Activated CD8-positive, alpha-beta memory T cell treated with anti-CD3 and anti-CD28 coated beads for 24 hours (primary cell): ENCODE measurements around the gene ART1.
"Not testable (repeated sequence)": the region's sequence is repeated elsewhere in the genome, so short reads cannot be mapped to it uniquely, and the experiment has no call there.

Experiments
- DNase-seq: peaks from one replicate; pipeline ENCODE4 v3.0.0-alpha.2; 2020

ART1 gene, protein sequence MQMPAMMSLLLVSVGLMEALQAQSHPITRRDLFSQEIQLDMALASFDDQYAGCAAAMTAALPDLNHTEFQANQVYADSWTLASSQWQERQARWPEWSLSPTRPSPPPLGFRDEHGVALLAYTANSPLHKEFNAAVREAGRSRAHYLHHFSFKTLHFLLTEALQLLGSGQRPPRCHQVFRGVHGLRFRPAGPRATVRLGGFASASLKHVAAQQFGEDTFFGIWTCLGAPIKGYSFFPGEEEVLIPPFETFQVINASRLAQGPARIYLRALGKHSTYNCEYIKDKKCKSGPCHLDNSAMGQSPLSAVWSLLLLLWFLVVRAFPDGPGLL

DNA sequence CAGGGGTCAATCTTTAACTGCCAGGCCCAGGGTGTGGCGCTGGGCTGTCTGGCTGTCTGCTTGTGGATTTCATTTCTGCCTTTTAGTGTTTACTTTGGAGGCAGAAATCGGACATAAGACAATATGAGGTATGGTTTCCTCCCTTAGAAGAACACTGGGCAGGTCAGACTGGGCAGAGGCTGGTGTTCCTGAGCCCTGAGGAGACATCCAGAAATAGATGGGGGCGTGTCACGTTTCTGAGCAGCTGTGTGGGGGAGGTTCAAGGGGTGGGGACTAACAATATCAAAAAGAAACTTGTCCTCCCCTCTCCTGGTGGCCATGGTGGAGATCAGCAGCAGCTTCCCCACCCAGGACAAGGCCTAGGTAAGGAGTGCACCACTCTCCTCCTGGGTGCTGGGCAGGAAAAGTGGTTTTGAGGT lies at the start of gene ART1:
Gene ART1, plus strand, starts transcription at position 312 of the 419 bp plus-strand sequence. CDS start 14,086 bp downstream, outside the sequence.
- DNase-seq = no peak

DNA sequence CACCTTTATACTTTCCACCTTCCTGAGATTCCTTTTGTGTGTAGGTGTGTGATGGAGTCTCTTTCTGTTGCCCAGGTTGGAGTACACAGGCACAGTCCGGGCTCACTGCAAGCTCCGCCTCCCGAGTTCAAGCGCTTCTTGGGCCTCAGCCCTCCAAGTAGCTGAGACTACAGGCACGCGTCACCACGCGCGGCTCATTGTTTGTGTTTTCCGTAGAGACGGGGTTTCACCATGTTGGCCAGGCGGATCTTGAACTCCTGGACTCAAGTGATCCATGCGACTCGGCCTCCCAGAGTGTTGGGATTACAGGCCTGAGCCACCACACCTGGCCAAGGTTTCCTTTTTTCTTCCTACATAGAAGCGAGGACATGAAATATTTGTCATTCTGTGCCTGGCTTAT lies 47.2 kb upstream of the ART1 start:
- DNase-seq = not testable (repeated sequence)

DNA sequence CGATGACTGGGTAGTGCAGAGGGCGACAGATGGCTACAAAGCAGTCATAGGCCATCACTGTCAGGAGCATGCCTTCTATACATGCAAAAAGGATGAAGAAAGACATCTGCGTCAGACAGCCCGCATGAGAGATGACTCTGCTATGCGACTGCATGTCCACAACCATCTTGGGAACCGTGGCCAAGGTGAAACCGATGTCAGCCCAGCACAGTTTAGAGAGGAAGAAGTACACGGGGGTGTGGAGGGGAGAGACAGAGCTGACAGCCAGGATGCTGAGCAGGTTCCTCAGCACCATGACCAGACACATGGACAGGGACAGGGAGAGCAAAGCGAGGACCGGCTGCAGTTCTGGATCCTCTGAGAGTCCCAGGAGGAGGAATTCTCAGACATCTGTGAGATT lies 44.7 kb upstream of the ART1 start:
- not testable (repeated sequence) for DNase-seq

DNA sequence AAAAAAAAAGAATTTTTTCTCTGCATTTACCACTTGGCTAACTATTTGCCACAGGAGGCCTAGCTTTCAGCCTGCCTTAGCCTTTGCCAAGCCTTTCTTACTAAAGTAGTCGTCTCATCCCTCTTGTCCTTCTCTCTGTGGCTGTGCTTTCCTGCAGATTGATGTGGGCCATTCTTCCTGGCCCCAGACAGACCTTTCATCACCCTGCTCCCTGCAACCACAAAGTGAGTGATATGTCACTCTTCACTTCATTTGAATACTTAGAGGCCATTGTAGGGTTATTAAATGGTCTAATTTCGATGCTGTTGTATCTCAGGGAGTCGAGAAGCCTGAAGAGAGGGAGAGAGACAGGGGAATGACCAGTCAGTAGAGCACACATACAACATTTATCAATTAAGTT lies 40.8 kb upstream of the ART1 start:
- no peak for DNase-seq

DNA sequence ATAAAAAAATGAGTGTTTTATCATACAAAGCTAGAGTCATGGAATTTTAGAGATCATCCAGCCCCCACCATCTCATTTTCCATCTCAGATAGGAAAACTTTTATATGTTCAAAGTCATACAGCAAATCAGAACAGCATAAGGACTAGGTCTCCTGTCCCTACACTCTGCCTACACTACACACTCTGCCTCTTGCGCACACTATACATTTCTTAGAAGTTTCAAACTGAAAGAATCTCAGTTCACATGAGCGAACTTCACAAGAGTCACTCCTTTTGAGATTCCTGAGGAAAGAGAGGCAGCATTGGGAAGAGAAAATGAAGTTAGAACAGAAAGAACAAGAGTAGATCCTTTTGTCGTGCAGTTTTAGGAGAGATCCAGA lies 39.7 kb upstream of the ART1 start:
- no peak for DNase-seq

DNA sequence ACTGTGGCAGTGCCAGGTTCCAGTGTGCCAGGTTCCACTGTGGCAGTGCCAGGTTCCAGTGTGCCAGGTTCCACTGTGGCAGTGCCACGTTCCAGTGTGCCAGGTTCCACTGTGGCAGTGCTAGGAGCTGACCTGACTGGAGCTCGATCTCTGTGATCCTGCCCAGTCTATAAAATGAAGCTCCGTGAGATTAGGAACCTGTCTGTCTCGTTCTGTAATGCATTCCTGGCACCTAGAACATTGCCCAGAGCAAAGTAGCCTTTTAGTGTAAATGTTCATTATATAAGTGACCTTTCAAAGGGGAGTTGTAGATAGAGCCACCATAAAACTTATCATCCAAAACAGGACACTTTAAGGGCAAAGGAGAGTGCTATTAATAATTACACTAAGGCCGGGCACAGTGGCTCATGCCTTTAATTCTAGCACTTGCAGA lies 39.1 kb upstream of the ART1 start:
- DNase-seq = no peak

DNA sequence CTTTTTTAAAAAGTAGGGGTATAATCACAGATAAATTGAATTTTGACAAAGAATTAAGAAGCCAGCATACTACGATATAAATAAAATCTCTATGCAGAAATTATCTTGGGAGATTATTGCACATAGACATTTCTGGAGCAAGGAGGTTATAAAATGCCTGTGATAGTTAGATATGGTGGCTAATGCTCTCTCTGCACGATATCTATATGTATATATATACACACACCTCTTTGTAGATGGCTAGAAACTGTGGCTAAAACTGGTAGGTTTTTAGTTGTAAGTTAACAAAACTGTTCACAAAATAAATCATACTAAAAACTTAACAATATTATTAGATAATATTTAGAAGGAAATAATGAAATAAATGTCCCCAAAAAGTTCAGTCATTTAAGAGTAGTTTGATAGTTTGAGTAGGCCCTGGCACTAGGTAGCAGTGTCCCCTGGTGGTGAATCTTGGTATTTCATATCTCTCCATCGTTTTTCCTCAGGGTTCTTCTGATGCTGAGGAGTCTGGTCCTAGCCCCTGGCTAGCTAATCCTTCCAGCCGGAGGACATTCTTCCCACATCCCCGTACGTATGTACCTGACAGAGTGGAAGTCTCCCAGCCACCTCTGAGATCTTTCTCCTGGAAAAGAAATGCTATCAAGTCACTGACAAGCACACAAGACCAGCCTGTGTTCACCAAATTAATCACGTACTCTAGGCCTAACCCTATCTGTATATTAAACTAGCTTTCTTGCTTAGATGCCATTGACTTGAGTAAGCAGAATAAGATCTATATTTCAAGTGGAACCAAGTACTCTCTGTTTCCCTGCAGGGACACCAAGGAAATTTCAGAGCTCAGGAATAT lies 35.3 kb upstream of the ART1 start:
- peak; percentile 56 for DNase-seq

DNA sequence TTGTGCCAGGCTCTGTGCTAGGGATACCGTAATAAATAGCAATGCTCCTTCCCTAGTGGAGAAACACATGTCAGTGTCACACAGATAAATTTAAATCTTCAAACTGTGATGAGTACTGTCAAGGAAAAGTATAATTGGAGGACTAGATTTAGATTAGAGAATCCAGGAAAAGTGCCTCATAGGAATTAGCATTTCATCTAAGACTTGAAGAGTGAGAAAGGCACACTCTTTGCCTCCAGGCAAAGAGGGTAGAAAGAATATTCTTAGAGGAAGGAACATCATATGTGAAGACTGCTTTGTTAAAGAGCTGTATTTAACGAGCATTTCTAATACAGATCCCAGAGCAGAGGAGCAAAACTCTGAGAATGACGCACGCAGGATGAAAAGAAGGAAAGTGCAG lies 34.1 kb upstream of the ART1 start:
- no peak for DNase-seq

DNA sequence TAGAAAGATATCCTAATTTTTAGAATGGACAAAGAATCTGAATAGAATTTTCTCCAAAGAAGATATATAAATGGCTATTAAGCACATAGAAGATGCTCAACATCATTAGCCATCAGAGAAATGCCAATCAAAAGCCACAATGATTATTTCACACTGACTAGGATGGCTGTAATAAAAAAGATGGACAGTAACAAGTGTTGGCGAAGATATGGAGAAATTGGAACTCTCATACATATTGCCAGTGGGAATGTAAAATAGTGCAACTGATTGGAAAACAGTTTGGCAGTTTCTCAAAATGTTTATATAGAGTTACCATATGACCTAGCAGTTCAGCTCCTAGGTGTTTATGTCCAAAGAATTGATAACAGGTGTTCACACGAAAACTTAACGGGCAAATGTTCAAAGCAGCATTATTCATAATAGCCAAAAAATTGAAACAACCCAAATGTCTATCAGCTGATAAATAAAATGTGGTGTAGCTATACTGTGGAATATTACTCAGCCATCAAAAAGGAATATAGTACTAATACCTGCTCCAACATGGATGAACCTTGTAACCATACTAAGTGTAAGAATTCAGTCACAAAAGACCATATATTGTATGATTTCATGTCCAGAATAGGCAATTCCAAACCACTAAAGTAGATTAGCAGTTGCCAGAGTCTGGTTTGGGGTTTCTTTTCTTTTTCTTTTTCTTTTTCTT lies 32.8 kb upstream of the ART1 start:
- no peak for DNase-seq

DNA sequence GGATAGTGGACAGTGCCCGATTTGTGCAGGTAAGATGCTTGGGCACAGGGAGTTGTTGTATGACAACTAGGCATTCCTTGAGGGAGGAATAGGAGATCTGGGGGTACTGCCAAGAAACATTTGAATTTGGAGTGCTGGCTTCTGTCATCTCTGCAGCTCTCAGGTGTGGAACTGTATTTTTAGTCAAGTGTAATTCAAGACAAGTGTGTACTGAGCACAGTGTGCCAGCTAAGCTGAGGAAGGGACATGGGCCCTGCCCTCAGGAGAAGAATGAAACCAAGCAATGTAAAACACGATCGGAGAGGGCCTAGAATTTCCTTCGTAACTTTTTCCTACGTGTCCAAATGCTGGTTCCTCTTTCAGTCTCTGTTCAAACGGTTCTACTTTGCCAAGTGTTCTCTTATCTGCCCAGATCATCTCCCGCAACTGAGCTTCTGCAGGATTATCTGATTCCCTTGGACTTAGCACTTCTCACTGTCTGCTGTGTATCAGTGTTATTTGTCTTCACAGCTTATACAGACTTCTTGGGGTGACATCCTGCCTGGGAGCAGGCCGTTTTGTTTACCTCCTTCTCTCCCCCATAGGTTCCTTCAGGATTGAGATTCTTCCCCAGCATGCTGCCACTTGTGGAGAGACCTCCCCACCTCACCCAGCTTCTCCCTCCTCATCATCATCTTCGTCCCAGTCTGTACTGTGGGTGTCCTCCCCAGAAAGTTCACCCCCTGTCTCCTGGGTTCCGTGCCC lies 30.8 kb upstream of the ART1 start:
- DNase-seq = no peak

DNA sequence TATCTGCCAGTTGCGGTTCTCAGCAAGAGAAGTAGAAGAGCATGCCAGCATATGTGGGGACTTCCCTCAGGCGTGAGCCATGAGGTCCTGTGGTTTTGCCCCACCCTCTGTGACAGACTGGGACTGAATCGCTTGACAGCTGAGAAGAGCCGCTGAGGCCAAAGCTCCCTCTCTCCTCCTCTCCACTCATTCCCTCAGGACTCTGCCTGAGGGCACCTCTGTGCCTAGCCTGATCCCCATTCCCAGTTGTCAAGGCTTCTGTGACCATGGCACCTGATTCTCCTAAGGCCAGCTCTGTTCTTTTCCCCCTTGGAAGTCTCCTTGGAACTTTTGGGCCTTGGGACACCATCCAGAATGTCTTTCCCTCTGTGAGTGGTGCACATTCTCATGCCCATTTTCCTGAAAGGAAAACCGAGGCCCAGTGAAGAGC lies 30.2 kb upstream of the ART1 start:
- DNase-seq = peak; percentile 62

DNA sequence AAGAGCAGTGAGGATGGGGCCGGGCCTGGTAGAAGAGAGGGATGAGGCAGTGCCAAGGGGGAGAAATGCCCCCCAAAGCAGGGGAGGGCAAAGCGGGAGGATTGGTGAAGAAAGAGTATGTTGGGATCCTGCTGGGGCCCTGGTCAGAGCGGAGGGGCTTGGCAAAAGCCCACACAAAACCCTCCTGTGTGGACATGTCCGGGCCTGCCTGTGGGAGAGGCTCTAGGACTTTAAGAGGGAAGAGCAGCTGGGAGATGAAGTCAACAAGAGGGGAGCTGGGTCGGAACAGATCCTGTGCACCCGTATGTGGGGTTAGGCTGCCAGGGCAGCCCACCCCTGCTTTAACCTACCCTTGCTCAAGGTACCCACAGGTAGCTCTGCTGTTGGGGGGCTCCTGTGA lies 28.9 kb upstream of the ART1 start:
- DNase-seq = no peak

DNA sequence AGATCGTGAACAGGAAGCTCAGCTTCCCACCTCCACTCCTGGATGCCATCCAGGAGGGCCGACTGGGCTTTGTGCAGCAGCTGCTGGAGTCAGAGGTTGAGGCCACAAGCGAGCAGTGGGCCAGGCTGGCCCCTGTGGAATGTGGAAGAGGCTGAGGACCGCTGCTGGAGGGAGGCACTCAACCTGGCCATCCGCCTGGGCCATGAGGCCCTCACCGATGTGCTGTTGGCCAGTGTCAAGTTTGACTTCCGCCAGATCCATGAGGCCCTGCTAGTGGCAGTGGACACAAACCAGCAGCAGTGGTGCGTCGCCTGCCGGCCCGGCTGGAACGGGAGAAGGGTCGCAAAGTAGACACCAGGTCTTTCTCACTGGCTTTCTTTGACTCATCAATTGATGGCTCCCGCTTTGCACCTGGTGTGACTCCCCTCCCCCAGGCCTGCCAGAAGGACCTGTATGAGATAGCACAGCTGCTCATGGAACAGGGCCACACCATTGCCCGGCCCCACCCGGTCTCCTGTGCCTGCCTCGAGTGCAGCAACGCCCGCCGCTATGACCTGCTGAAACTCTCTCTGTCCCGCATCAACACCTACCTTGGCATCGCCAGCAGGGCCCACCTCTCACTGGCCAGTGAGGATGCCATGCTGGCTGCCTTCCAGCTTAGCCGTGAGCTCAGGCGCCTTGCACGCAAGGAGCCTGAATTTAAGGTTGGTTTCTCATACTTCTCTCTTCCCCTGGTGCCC lies 28.0 kb upstream of the ART1 start:
- DNase-seq = no peak

DNA sequence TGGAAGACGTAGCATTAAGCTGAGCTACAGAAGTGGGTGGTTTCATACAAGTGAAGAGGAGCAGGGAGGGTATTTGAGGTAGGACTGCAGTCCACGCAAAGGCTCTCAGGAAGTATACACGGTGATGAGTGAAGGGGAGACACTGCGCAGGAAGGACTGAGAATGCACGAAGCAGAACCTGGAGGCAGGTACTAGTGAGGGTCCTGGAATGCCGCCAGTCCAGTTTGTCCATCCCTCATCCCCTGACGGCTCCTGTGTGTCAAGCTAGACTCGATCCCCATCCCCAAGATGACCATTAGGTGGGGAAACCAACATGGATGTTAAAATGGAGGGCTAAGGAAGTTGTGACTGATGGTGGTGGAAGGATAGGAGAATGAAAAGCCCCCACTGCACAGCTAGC lies 26.9 kb upstream of the ART1 start:
- no peak for DNase-seq

DNA sequence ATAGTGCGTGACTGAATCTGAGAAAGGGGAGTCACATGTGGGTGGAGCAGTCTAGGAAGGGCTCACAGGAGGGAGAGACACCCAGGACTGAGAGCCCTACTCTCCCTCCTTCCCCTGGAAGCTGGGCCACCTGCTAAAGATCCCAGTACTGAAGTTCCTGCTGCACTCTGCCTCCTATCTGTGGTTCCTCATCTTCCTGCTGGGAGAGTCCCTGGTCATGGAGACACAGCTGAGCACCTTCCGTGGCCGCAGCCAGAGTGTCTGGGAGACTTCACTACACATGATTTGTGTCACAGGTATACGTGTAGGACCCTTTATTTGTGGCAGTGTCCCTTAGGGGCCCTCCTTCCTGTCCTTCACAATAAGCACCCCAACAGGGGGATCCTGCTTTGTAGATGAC lies 22.4 kb upstream of the ART1 start:
- DNase-seq = no peak

DNA sequence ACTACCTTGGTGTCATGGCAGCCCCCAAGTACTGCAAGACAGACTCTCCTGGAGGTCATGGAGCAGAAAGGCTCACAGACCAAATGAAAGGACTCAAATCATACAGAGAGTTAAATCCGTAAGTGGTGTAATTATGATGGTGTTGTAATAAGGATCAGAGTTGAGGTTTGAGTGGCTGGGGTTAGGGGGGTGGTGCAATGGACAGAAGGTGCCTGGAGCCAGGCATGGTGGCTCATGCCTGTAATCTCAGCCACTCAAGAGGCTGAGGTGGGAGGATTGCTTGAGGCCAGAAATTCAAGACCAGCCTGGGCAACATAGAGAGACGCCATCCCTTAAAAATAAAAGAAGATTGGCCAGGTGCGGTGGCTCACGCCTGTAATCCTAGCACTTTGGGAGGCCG lies 21.8 kb upstream of the ART1 start:
- no peak for DNase-seq

DNA sequence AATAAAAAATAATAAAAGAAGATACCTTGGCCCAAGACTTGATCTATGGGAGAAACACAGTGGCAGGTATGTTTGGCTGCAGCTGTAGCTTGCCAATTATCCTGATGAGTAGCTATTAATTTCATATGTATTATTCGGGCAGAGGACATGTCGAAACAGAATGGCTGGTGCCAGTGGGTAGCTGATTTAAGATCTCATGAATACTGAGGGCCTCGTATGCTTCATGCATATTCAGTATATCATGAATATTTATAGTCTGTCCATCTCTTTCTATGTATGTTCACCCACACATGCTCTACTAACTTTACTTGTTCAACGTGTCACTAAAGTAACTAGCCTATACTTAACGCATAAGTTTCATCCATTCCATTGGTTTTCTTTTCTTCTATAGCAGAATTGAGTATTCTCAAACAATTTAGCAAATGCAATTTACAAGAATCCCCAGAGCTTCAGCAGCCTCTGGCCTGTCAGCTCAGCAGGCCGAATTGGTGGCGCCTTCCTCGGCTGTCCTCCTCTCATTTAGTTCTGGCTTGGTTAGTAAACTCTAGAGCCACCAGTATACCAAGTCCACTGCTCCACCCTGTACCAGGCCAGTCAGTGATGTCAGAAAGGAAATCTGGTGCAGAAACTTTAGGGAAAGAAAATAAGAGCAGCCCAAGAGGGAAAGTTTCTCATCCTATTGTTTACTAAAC lies 21.0 kb upstream of the ART1 start:
- DNase-seq = no peak

DNA sequence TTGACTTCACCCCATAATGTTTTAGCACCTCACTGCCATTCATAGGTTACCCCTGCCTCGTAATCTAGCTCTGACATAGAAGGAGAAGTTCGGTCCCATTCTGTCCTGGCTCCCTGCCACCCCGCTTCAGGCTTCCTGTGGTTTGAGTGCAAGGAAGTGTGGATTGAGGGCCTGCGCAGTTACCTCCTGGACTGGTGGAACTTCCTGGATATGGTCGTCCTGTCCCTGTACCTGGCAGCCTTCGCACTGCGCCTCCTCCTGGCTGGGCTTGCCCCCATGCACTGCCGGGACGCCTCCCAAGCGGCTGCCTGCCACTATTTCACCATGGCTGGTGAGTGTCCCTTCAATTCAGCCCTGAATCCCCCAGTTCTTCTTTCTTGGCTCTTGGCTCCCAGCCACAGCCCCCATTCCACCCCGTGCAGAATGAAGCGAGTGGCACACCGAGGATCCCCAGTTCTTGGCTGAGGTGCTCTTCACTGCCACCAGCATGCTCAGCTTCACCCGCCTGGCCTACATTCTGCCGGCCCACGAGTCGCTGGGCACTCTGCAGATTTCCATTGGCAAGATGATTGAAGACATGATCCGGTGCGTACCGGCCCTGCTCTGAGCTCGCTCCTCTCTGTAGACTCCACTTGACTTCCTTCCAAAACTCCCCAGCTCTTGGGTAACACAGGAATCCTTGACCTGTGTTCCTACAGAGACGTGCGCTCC lies 18.5 kb upstream of the ART1 start:
- no peak for DNase-seq

DNA sequence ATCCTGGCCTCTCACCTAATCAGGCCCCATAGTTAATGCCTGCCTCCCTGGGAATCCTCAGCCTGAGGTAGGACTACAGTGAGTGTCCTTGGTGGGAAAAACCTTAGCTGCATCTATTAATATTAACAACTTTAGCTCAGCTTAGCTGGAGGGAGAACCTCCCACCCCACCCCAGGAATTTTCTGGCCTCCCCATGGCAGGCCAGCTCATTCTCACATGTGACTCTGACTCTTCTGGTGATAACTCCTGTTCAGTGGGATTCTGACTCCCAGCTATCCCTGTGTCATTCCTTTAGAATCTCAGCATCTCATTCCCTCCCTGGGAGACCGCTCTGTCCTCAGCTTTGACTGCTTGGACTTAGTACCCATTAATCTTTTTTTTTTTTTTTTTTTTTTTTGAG lies 17.6 kb upstream of the ART1 start:
- DNase-seq = no peak

DNA sequence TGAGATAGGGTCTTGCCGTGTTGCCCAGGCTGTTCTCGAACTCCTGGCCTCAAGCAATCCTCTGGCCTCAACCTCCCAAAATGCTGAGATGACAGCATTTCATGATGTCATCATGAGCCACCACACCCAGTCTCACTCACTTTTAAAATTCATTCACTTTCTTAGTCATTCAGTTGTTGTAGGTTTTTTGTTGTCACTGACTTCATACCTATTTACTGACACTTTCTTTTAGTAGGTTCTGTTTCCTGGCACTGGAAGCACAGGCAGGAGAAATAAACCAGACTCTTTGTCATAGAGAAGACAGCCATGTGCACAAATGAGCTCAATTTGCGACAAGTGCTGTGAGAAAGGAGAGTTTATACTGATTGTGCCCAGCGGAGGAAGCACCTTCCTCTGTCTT lies 13.6 kb upstream of the ART1 start:
- DNase-seq = no peak
